Activated CD4-positive, alpha-beta T cell treated with anti-CD3 and anti-CD28 coated beads for 1 hour (primary cell): ENCODE results near the gene WWC2.
"Not testable (repeated sequence)": the region's sequence is repeated elsewhere in the genome, so short reads cannot be mapped to it uniquely, and the experiment has no call there.

Experiments used
- DNase-seq: peaks from one replicate; pipeline ENCODE4 v3.0.0-alpha.2; 2020

WWC2 gene

GRCh38 chr4:183101956-183102480 is 3.0 kb downstream of the WWC2 start:
- DNase-seq: no peak

- DNase-seq: no peak
Observed at GRCh38 chr4:183105092-183105491, 6.0 kb downstream of the WWC2 start.

- no peak for DNase-seq
Observed at GRCh38 chr4:183106839-183107238, 7.8 kb downstream of the WWC2 start.

- no peak for DNase-seq
Observed at GRCh38 chr4:183107891-183108459, 8.9 kb downstream of the WWC2 start.

- DNase-seq: no peak
Observed at GRCh38 chr4:183110244-183110643, 11.2 kb downstream of the WWC2 start.

DNA sequence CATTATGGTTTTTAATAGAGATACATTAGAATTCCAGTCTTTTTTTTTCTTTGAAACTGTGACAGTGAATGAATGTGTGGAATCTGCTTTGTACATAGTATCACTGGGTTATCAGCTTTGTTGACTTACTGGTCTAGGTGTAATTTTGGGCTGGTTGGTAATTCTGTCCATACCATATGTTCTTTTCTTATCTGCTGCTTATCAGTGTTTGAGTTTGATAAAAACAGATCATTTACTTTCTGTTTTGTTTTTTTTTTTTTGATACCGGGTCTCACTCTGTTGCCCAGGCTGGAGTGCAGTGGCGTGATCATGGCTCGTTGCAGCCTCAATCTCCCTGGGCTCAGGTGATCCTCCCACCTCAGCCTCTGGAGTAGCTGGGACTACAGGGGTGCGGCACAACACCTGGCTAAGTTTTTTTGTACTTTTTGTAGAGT is 12.4 kb downstream of the WWC2 start:
- no peak for DNase-seq

DNA sequence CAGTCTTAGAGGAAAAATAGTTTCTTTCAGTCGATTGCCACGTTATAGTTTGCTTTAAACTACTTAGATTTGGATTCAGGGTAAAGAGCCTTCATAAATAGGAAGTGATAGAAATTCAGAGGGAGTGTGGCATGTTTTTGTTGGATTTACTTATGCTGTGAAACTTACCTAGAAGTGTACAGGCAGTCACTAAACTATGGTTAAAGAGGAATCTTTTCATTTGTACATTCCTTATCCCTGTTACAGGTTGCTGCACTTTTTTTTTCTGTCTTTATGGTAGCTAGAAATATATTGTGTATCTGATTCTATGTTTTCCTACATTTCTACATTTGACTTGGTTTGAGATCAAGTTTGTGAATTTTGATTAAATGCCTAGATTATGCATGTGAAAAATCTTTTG is 19.1 kb downstream of the WWC2 start:
- no peak for DNase-seq

GRCh38 chr4:183118585-183118984 is 19.5 kb downstream of the WWC2 start:
- DNase-seq: no peak

DNA sequence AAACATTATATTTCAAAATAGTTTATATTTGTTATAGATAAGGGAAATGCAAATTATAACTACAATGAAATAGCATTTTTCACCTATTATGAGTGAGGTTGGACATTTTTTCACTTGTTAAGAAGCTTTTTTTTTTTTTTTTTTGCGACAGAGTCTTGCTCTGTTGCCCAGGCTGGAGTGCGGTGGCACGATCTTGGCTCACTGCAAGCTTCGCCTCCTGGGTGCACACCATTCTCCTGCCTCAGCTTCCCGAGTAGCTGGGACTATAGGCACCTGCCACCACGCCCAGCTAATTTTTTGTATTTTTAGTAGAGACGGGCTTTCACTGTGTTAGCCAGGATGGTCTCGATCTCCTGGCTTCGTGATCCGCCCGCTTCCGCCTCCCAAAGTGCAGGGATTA is 22.6 kb downstream of the WWC2 start:
- DNase-seq: not testable (repeated sequence)

DNA sequence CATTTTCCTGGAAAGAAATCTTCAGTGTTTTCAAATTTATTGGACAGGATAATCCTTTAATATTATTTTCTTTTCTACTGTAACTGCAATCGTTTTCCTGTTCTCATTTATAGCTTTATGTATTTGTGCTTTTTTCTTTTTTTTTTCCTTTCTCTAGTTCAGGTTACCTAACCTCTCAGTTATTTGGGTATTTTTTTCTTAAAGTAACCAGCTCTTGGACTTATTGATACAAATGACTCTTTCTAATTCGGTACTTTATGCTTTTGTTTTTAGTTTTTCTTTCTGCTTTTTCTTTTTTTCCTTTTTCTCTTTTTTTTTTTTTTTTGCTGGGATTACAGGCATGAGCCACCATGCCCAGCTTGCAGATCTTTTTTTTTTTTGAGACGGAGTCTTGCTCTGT is 25.2 kb downstream of the WWC2 start:
- DNase-seq: no peak

GRCh38 chr4:183124865-183125264 is 25.8 kb downstream of the WWC2 start:
- DNase-seq: no peak

DNA sequence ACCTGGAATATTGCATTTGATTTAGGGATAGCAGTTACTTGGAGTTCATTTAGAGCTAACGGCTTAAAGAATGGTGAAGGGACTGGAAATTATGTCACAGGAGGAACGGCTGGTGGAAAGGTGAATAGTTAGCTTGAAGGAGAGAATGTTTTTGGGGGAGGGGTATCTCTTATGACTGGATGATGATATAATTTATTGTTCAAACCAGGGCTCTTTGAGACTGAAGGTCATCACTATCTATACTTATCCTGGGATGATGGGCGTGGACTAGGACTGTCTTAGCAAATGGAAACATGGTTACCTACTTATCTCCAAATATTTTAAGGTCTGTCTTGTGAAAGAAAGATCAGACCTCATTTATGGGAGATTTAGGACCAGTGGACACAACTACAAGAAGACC is 30.1 kb downstream of the WWC2 start:
- DNase-seq: no peak

- DNase-seq: no peak
Observed at GRCh38 chr4:183129675-183130074, 30.6 kb downstream of the WWC2 start.

GRCh38 chr4:183130328-183131155 is 31.5 kb downstream of the WWC2 start:
- DNase-seq: no peak

GRCh38 chr4:183132081-183132480 is 33.0 kb downstream of the WWC2 start:
- no peak for DNase-seq

DNA sequence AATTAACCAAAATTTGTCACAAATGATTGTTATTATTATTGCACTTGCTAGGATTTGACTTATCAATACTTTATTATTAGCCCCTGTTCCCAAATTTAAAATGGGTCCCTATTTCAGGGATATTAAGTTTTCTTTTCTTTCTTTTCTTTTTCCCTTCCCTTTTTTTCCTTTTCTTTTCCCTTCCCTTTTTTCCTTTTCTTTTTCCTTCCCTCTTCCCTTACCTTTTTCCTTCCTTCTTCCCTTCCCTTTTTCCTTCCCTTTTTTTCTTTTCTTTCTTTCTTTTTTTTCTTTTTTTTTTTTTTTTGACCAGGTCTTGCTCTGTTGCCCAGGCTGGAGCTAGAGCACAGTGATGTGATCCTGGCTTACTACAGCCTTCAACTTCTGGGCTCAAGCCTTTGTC is 33.8 kb downstream of the WWC2 start:
- no peak for DNase-seq

GRCh38 chr4:183136855-183137254 is 37.8 kb downstream of the WWC2 start:
- no peak for DNase-seq

- no peak for DNase-seq
Observed at GRCh38 chr4:183139058-183139750, 40.1 kb downstream of the WWC2 start.

GRCh38 chr4:183139972-183140570 is 41.0 kb downstream of the WWC2 start:
- no peak for DNase-seq

GRCh38 chr4:183140911-183141320 is 41.9 kb downstream of the WWC2 start:
- DNase-seq: no peak

DNA sequence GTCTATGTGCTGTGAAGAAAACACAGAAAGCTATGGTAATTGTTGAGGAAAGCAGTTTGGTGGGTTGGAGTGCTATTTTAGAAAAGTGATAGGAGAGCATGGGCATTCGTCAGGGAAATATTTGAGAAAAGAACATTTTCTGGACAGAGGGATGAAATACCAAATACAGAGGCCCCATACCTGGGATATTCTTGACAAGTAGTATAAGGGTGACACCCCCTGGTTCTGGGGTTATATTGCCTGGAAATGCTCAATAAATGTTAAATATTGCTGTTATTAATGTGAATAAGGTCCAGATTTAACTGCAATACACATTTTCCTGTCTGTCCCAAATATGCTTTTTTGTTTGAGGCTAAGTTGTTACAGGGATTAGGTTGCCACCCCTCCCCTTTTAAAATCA is 42.9 kb downstream of the WWC2 start:
- no peak for DNase-seq

DNA sequence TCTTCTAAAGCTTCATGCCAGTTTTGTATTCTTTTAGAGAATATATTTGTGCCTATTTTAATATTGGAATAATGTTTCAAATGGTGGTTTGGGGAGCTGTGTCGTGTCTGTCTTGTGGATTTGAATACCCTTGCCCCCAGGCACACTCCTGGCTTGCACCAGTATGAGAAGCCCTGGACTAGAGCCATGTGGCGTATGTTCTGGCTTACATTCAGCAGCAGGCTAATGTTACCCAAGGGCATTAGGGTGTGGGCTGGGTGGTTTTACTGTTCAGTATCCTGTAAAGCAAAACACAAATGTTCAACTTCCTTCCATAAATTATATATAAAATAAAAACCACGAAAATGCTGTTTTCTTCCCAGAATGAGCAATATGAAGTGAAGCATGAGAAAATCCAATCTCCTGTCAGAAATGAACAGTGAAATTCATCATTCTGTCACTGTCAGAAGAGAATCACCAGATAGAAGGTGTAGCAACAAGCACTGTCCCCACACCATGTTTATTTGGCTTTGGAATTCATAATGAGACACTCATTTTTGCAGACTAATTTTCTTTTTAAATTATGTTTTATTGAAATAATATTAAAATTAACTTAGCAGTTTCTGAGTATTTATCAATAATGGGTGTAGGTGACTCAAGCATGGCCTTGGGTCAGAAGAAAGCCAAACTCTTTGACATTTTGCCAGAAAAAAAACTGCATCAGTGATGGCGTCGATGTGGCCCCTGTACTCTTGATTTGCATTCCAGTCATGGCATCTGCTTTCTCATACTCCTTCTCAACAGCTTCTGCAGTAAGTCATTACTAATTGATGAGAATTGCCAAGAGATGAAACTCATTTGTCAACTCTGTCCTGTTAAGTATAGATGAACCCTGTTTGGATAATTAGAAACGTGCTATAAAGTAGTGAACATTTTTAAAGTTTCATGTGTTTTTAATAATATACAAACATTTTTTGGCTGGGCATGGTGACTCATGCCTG is 43.8 kb downstream of the WWC2 start:
- no peak for DNase-seq
